A549 (cell line): Measurements from ENCODE around the gene TMEM131. TPM values are rescaled to one million over a fixed set of nuclear protein-coding genes. Genes with fewer than 3 reads are reported as not detected.

ENCODE experiments used
- ATAC-seq, 2 experiments: fragments of 200-7000 bp in 1 of 2; fragments of >200 bp in 1 of 2; cut with Nextera tagmentation in 1 of 2; cut with Tn5 transposase in 1 of 2; 3 replicates each; pipeline versions ENCODE4 v1.8.0 to v1.9.1; 2018 to 2020; ENCODE audit warnings: mild to moderate bottlenecking in 1 of 2, moderate library complexity in 1 of 2
- CTCF ChIA-PET: fragments of 300-600 bp; sonication (Branson Sonifier 250); formaldehyde crosslinking; extraction: SDS; loops from one replicate; lab custom pipeline; 2021; ENCODE audit warnings: antibody characterized with exemption, inconsistent platforms; lab: Yijun Ruan, JAX
- POLR2A ChIA-PET: fragments of 350-600 bp; formaldehyde crosslinking; extraction: SDS; loops from one replicate; lab custom pipeline; 2021; ENCODE audit warnings: antibody characterized with exemption, inconsistent platforms; lab: Yijun Ruan, JAX
- DNase-seq, 2 experiments: peaks; one replicate each; pipeline versions ENCODE4 v3.0.0 to v3.0.0-alpha.2; 2011 to 2016; ENCODE audit warnings: low read depth in 1 of 2, low spot score in 1 of 2
- FAIRE-seq: peaks from 2 replicates; lab custom pipeline; 2011; peaks lifted over from hg19 to GRCh38; lab: Jason Lieb, UNC
- H3K27ac ChIP-seq, 2 experiments: fragments of >200 bp; sonication (Bioruptor Twin); formaldehyde crosslinking; 3 replicates each; pipeline ENCODE4 v1.5.1; 2016 to 2017
- H3K4me1 ChIP-seq: fragments of >200 bp; sonication (Bioruptor Twin); formaldehyde crosslinking; 3 replicates; pipeline ENCODE4 v1.6.1; 2016
- H3K4me2 ChIP-seq: fragments of >200 bp; sonication (Bioruptor Twin); formaldehyde crosslinking; 3 replicates; pipeline ENCODE4 v1.6.1; 2016
- H3K4me3 ChIP-seq: fragments of >200 bp; sonication (Bioruptor Twin); formaldehyde crosslinking; 3 replicates; pipeline ENCODE4 v1.5.1; 2016
- H3K9me3 ChIP-seq: fragments of >200 bp; sonication (Bioruptor Twin); formaldehyde crosslinking; 3 replicates; pipeline ENCODE4 v1.6.1; 2016
- CBX2 ChIP-seq: fragments of 200-600 bp; sonication (generic); IDR thresholded peaks from 2 replicates; pipeline ENCODE4 v1.6.1; 2016; ENCODE audit warnings: low read depth, mild to moderate bottlenecking, borderline replicate concordance
- CBX8 ChIP-seq: fragments of 200-600 bp; sonication (generic); IDR thresholded peaks from 2 replicates; pipeline ENCODE4 v1.6.1; 2016
- CEBPB ChIP-seq, 2 experiments: fragments of >200 bp in 1 of 2; sonication (Bioruptor Twin) in 1 of 2; formaldehyde crosslinking in 1 of 2; IDR thresholded peaks; 2 replicates each; pipeline ENCODE4 v1.6.1; 2012 to 2016
- CHD4 ChIP-seq: fragments of 200-600 bp; sonication (generic); IDR thresholded peaks from 2 replicates; pipeline ENCODE4 v1.6.1; 2016; ENCODE audit warnings: antibody characterized with exemption, mild to moderate bottlenecking, borderline replicate concordance
- EHF ChIP-seq: fragments of 250-450 bp; sonication (Bioruptor Pico); IDR thresholded peaks from 2 replicates; pipeline ENCODE4 v1.5.0; 2020; ENCODE audit warnings: mild to moderate bottlenecking
- EP300 ChIP-seq, 2 experiments: fragments of >200 bp; sonication (Bioruptor Twin); formaldehyde crosslinking; IDR thresholded peaks; 2 replicates in 1 of 2; 3 replicates in 1 of 2; pipeline ENCODE4 v1.6.1; 2016 to 2017
- ESRRA ChIP-seq: fragments of 150-350 bp; IDR thresholded peaks from 2 replicates; pipeline ENCODE4 v1.6.1; 2014; ENCODE audit warnings: mild to moderate bottlenecking, low read length, borderline replicate concordance
- FOXS1 ChIP-seq: fragments of 250-450 bp; sonication (Bioruptor Pico); IDR thresholded peaks from 2 replicates; pipeline ENCODE4 v1.5.0; 2020; ENCODE audit warnings: mild to moderate bottlenecking, moderate library complexity
- HEYL ChIP-seq: fragments of 250-450 bp; sonication (Bioruptor Pico); IDR thresholded peaks from 2 replicates; pipeline ENCODE4 v1.8.0; 2021; ENCODE audit warnings: mild to moderate bottlenecking, moderate library complexity
- HOXB5 ChIP-seq: fragments of 250-450 bp; sonication (Bioruptor Pico); IDR thresholded peaks from 2 replicates; pipeline ENCODE4 v1.5.0; 2020; ENCODE audit warnings: mild to moderate bottlenecking, moderate library complexity
- KDM1A ChIP-seq: fragments of 200-600 bp; sonication (generic); IDR thresholded peaks from 2 replicates; pipeline ENCODE4 v1.6.1; 2016; ENCODE audit warnings: low read depth, mild to moderate bottlenecking
- NFE2L2 ChIP-seq: fragments of 150-350 bp; conservative IDR thresholded peaks from 2 replicates; pipeline ENCODE4 v1.6.1; 2014; ENCODE audit warnings: low read length
- NPAS2 ChIP-seq: fragments of 250-450 bp; sonication (Bioruptor Pico); IDR thresholded peaks from 2 replicates; pipeline ENCODE4 v1.8.0; 2022; ENCODE audit warnings: mild to moderate bottlenecking, moderate library complexity, borderline replicate concordance
- PHF8 ChIP-seq: fragments of 200-600 bp; sonication (generic); IDR thresholded peaks from 2 replicates; pipeline ENCODE4 v1.6.1; 2016; ENCODE audit warnings: low read depth, mild to moderate bottlenecking, antibody characterized with exemption, moderate library complexity, borderline replicate concordance
- POLR2A ChIP-seq: IDR thresholded peaks from 2 replicates; pipeline ENCODE4 v1.6.1; 2012; ENCODE audit warnings: mild to moderate bottlenecking, low read length
- RARB ChIP-seq: fragments of 250-450 bp; sonication (Bioruptor Pico); IDR thresholded peaks from 2 replicates; pipeline ENCODE4 v1.8.0; 2021; ENCODE audit warnings: mild to moderate bottlenecking, moderate library complexity
- RNF2 ChIP-seq: fragments of 200-600 bp; sonication (generic); IDR thresholded peaks from 2 replicates; pipeline ENCODE4 v1.6.1; 2016; ENCODE audit warnings: low read depth, mild to moderate bottlenecking, antibody characterized with exemption, moderate library complexity, borderline replicate concordance
- TFCP2L1 ChIP-seq: fragments of 250-450 bp; sonication (Bioruptor Pico); IDR thresholded peaks from 2 replicates; pipeline ENCODE4 v1.5.0; 2021; ENCODE audit warnings: mild to moderate bottlenecking
- TP53 ChIP-seq: fragments of 250-450 bp; sonication (Bioruptor Pico); IDR thresholded peaks from 2 replicates; pipeline ENCODE4 v1.5.0; 2021; ENCODE audit warnings: mild to moderate bottlenecking, moderate library complexity
- ZC3H11A ChIP-seq: fragments of 450-650 bp; IDR thresholded peaks from 2 replicates; pipeline ENCODE4 v1.6.1; 2014; ENCODE audit warnings: antibody characterized with exemption, mild to moderate bottlenecking
- WGBS: methylation state at CpG from one replicate; pipeline ENCODE4 v1.1.6; 2017; ENCODE audit errors: missing lambda C conversion rate; 5-methylcytosine and 5-hydroxymethylcytosine counted together
- polyA plus RNA-seq, 4 experiments: library from polyadenylated mRNA; depleted of rRNA in 3 of 4; stranded (reverse); fragments of >200 nt; fragmentation: RNase III in 1 of 4; extraction: RNeasy Plus Mini Kit Qiagen cat#74134 plus additional on column Dnase treatment in 1 of 4; gene quantifications; 2 replicates in 3 of 4; 3 replicates in 1 of 4; pipeline ENCODE4 v1.2.3, GENCODE V29; 2011 to 2017
- TF ChIP-seq, protein P1 (sequence below): fragments of 200-600 bp; sonication (generic); IDR thresholded peaks from 2 replicates; pipeline ENCODE4 v1.6.1; 2016; ENCODE audit warnings: antibody characterized with exemption, mild to moderate bottlenecking, moderate library complexity
- TF ChIP-seq, protein P2 (sequence below): IDR thresholded peaks from 2 replicates; pipeline ENCODE4 v1.6.1; 2012; ENCODE audit warnings: low read depth, borderline replicate concordance
- TF ChIP-seq, protein P3 (sequence below): IDR thresholded peaks from 2 replicates; pipeline ENCODE4 v1.6.1; 2012
- TF ChIP-seq, protein P4 (sequence below): fragments of 150-350 bp; IDR thresholded peaks from 2 replicates; pipeline ENCODE4 v1.6.1; 2014; ENCODE audit warnings: low read depth, mild to moderate bottlenecking, low read length

Gene TMEM131
- polyA plus RNA-seq, 2 of the 4 experiments (the other 2 are of a cell fraction): 14.5 to 21.8 TPM

DNA sequence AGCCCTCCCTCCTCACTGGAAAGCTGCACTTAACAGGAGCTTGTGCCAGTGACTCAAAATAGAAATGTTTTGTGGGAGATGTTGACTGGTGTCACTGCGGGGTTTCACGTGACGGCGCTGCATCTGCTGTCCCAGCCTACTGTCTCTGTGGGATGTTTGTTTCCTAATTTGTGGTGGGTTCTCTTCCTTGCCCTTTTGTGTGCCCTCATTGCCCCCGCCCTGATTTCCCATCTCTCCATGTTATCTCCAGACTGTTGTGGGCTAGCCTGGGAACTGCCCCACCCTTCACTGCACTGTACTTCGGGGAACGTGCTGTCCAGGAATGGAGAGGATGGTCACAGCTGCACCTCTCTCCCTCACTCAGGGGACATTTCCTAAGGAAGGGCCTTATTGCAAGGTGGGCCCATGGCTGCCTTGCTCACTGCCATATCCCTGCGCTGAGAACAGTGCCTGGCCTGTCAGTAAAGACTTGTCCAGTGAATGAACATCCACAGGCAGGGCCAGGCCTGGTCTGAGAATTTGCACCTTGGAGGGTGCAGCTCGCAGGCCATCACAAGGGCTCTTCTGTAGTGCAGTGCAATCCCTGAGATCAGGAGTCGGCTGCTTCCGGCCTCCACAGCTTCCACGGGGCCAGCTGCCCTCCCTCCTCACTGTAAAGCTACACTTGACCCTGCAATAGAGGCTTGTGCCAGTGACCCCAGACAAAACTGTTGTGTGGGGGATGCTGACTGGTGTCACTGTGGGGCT is 264.3 kb downstream of the TMEM131 start:
- no peak for ATAC-seq
- no peak for DNase-seq
- ChIA-PET POLR2A (no interaction called here), CTCF (interaction anchor here (0.6 to 2.2 kb wide), 2 partner anchors 8 to 771 kb away, joined by 4 to 18 read pairs; no protein-coding TSS in a partner anchor)
- no peak overlapping the region for H3K27ac ChIP-seq
- FAIRE-seq: no peak
- TF ChIP-seq HEYL (CRISPR knock-in tag): no peak
- TF ChIP-seq, protein P1, sequence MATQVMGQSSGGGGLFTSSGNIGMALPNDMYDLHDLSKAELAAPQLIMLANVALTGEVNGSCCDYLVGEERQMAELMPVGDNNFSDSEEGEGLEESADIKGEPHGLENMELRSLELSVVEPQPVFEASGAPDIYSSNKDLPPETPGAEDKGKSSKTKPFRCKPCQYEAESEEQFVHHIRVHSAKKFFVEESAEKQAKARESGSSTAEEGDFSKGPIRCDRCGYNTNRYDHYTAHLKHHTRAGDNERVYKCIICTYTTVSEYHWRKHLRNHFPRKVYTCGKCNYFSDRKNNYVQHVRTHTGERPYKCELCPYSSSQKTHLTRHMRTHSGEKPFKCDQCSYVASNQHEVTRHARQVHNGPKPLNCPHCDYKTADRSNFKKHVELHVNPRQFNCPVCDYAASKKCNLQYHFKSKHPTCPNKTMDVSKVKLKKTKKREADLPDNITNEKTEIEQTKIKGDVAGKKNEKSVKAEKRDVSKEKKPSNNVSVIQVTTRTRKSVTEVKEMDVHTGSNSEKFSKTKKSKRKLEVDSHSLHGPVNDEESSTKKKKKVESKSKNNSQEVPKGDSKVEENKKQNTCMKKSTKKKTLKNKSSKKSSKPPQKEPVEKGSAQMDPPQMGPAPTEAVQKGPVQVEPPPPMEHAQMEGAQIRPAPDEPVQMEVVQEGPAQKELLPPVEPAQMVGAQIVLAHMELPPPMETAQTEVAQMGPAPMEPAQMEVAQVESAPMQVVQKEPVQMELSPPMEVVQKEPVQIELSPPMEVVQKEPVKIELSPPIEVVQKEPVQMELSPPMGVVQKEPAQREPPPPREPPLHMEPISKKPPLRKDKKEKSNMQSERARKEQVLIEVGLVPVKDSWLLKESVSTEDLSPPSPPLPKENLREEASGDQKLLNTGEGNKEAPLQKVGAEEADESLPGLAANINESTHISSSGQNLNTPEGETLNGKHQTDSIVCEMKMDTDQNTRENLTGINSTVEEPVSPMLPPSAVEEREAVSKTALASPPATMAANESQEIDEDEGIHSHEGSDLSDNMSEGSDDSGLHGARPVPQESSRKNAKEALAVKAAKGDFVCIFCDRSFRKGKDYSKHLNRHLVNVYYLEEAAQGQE: no peak
- TF ChIP-seq POLR2A: no peak
- TF ChIP-seq NFE2L2: no peak
- TF ChIP-seq RNF2: no peak
- TF ChIP-seq NPAS2 (CRISPR knock-in tag): no peak
- no peak for TF ChIP-seq EP300 (IDR thresholded peaks at IDR 0.05)
- no peak for TF ChIP-seq RARB (CRISPR knock-in tag)
- no peak for TF ChIP-seq EHF
- TF ChIP-seq CBX8: no peak
- TF ChIP-seq ZC3H11A: no peak
- no peak for TF ChIP-seq CEBPB (IDR thresholded peaks at IDR 0.05)
- TF ChIP-seq, protein P2, sequence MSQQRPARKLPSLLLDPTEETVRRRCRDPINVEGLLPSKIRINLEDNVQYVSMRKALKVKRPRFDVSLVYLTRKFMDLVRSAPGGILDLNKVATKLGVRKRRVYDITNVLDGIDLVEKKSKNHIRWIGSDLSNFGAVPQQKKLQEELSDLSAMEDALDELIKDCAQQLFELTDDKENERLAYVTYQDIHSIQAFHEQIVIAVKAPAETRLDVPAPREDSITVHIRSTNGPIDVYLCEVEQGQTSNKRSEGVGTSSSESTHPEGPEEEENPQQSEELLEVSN: no peak
- TF ChIP-seq, protein P3, sequence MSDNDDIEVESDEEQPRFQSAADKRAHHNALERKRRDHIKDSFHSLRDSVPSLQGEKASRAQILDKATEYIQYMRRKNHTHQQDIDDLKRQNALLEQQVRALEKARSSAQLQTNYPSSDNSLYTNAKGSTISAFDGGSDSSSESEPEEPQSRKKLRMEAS: no peak
- TF ChIP-seq PHF8: no peak
- TF ChIP-seq TP53 (CRISPR knock-in tag): no peak
- TF ChIP-seq, protein P4, sequence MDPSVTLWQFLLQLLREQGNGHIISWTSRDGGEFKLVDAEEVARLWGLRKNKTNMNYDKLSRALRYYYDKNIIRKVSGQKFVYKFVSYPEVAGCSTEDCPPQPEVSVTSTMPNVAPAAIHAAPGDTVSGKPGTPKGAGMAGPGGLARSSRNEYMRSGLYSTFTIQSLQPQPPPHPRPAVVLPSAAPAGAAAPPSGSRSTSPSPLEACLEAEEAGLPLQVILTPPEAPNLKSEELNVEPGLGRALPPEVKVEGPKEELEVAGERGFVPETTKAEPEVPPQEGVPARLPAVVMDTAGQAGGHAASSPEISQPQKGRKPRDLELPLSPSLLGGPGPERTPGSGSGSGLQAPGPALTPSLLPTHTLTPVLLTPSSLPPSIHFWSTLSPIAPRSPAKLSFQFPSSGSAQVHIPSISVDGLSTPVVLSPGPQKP: no peak
- no peak for TF ChIP-seq CBX2
- no peak for TF ChIP-seq TFCP2L1 (CRISPR knock-in tag)
- TF ChIP-seq CHD4: no peak
- 62% methylated on average over 10 of the region's 12 CpGs for WGBS
- H3K4me3 ChIP-seq: no peak overlapping the region
- peaks cover 5% of the 10 kb centered on the region; the same call in 2 of the 3 replicates for H3K9me3 ChIP-seq
- no peak overlapping the region for H3K4me2 ChIP-seq
- peaks cover 3% of the 10 kb centered on the region; the same call in 1 of the 3 replicates for H3K4me1 ChIP-seq

DNA sequence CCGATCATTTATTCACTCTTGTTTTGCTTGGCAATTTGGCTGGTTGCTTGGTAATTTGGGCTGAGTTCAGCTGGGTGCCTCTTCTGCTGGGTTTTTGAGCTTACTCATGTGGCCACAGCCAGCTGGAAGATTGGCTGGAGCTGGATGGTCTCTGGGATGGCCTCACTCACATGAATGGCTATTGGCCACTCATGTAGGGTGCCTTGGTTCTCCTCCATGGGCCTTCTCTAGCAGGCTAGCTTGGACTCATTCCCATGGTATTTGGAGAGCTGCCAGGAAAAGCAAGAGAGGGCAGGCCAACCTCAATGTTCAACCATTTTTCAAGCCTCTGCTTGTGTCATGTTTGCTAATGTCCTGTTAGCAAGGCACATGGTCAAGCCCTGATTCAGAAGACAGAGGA is 265.5 kb downstream of the TMEM131 start:
- FAIRE-seq (no peak), DNase-seq (no peak), ATAC-seq (no peak)
- Histone ChIP-seq H3K9me3 (peaks cover 5% of the 10 kb centered on the region; the same call in 2 of the 3 replicates), H3K4me3 (no peak overlapping the region), H3K4me1 (peaks cover 3% of the 10 kb centered on the region; the same call in 1 of the 3 replicates), H3K4me2 (no peak overlapping the region), H3K27ac (no peak overlapping the region)
- CTCF ChIA-PET: interaction anchor here (1.3 to 2.2 kb wide), 5 partner anchors 9 to 30 kb away, joined by 3 to 18 read pairs (median 4); no protein-coding TSS in a partner anchor
- POLR2A ChIA-PET: no interaction called here
- WGBS: 32% methylated on average over 1 of the region's 1 CpG
- TF ChIP-seq HEYL (CRISPR knock-in tag) (no peak), KDM1A (no peak), HOXB5 (CRISPR knock-in tag) (no peak), CBX8 (no peak), FOXS1 (CRISPR knock-in tag) (no peak), POLR2A (no peak), ESRRA (no peak)
